H7 (cell line): ENCODE measurements around the gene TRIM14. TPM values are rescaled to one million over a fixed set of nuclear protein-coding genes. Genes with fewer than 3 reads are reported as not detected.

Experiments used
- DNase-seq: peaks from one replicate; pipeline ENCODE4 v3.0.0; 2012
- H3K27me3 ChIP-seq: 2 replicates; pipeline ENCODE4 v1.6.0; 2011; ENCODE audit warnings: mild to moderate bottlenecking, low read length; ENCODE audit not compliant: control insufficient read depth, insufficient read depth
- H3K36me3 ChIP-seq: replicated peaks from 2 replicates; pipeline ENCODE4 v1.5.1; 2011; ENCODE audit warnings: low read length; ENCODE audit not compliant: control insufficient read depth, insufficient read depth
- H3K4me3 ChIP-seq: 2 replicates; pipeline ENCODE4 v1.5.1; 2011; ENCODE audit warnings: low read depth, mild to moderate bottlenecking, control low read depth, low read length, moderate library complexity; ENCODE audit not compliant: insufficient read depth
- total RNA-seq: library from RNA; depleted of rRNA; stranded (reverse); fragments of >200 nt; shearing (Covaris generic); gene quantifications from 2 replicates; pipeline ENCODE4 v1.2.3, GENCODE V29; 2014

TRIM14 gene
- total RNA-seq, 1 experiment from 2014 or later, result 3.8 TPM

DNA sequence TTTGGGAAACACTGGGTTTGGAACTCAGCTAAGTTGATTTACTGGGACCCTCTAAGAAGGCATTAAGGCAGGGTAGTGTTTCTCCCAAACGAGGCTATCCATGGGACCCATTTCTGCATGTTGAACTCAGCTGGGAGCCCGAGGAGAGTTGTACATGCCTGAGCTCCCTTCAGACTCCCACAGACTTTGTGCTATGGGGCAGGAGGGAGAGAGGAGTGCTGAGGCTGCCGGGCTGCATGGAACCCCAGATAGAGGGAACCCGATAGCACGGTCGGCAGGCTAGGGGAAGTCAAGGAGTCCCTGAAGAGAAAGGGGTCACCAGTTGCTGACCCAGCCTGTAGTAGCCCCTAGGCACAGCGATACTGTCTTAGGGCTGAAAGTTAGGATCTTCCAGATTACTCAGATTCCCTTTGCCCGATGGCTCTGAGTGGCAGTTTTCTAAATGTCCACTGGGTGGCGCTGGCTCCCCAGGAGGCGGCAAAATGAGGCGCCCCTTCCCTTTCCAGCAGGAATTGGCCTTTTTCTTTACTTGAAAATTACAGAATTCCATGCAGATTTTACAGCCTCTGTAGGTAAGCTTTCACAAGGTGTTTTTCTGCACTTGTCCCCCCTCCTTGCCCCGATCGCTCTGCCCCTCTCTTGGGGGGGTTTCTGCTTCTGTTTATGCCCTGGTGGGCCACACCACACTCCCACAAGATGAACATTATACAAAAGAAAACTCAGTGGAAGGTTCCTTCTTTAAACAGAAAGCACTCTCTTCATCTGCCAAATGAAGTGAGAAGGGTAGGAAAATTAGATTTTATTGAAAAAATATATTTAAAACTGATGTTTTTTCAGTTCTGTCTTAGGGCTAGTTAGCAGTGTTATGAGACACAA lies 44.7 kb downstream of the TRIM14 start:
- Histone ChIP-seq H3K27me3 (no peaks in the 10 kb centered on the region), H3K36me3 (peaks cover 1% of the 10 kb centered on the region; the same call in 1 of the 2 replicates), H3K4me3 (no peak overlapping the region)
- DNase-seq, result peak; percentile 80

DNA sequence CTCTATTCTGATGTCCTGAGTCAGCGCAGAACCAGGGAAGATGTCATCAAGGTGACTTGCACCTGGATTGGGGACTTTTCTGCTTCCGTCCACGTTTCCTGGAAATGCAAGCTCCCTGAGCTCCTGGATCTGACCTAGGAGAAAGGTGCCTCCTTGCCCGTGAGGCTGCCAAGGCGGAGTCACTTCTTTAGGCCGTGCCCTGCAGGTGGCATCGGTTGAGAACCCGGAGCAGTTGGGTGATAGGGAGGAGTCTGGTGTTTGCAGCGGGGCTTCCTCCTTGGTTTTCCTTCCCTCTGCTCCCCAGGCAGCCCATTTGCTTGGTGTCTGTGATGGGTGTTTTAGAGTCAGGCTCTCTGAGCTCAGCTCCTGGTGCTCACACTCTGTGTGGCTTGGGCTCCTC lies 47.3 kb downstream of the TRIM14 start:
- Histone ChIP-seq H3K27me3 (no peaks in the 10 kb centered on the region), H3K4me3 (no peak overlapping the region), H3K36me3 (no peaks in the 10 kb centered on the region; the same call in 1 of the 2 replicates)
- no peak for DNase-seq

DNA sequence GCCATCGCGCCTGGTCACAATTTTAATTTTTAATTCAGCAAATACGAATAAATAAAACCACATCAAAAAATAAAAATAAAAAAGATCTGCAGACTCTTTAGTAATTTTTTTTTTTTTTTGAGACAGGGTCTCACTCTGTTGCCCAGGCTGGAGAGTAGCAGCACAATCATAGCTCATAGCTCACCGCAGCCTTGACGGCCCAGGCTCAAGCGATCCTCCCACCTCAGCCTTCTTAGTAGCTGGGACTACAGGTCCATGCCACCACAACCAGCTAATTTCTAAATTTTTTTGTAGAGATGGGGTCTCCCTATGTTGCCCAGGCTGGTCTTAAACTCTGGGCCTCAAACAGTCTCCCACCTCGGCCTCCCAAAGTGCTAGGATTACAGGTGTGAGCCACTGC lies 48.3 kb downstream of the TRIM14 start:
- H3K27me3 ChIP-seq, result no peaks in the 10 kb centered on the region
- no peaks in the 10 kb centered on the region; the same call in 1 of the 2 replicates for H3K36me3 ChIP-seq
- DNase-seq, result no peak
- no peak overlapping the region for H3K4me3 ChIP-seq

DNA sequence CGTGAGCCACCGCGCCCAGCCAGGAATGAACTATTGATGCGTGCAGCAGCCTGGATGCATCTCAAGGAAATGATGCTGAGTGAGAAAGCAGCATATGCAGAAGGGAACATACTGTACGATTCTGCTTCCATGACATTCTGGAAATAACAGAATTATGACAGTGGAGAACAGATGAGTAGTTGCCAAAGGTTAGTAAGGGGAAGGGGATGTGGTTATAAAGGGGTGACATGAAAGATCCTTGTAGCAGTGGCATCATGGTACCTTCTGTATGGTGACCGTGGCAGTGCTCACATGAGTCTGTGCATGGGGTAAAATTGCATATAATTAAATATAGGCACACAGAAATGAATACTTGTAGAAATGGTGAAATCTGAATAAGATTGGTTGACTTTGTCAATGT lies 49.5 kb downstream of the TRIM14 start:
- peaks cover under 1% of the 10 kb centered on the region; the same call in 1 of the 2 replicates for H3K36me3 ChIP-seq
- no peaks in the 10 kb centered on the region for H3K27me3 ChIP-seq
- no peak overlapping the region for H3K4me3 ChIP-seq
- no peak for DNase-seq

DNA sequence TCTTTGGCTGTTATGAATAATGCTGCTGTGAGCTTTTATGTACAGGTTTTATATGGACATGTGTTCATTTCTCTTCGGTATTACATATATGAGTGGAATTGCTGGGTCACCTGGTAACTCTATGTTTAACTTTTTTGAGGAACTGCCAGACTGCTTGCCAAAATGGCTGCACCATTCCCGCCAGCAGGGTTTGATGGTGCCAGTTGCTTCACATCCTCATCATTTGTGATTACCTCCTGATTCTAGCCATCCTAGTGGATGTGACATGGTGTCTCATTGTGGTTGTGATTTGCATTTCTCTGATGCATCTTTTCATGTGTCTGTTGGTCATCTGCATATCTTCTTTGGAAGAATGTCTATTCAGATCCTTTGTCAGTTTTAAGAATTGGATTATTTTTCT lies 51.8 kb downstream of the TRIM14 start:
- Histone ChIP-seq H3K36me3 (peaks cover 2% of the 10 kb centered on the region), H3K4me3 (no peak overlapping the region), H3K27me3 (no peaks in the 10 kb centered on the region)
- no peak for DNase-seq

DNA sequence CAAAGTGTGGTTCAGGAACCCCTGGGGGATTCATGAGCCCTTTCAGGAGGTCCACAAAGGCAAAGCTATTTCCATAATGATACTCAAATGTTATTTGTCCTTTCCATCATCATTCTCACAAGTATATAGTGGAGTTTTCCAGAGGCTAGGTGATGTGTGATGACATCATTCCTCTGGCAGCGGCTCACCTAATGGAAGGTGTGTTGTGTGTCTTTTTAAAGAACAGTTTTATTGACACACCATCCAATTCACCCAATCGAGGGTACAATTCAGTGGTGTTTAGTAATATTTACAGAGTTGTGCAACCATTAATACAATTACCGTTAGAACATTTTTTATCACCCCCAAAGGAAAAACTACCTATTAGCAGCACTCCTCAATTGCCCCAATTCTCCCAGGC lies 52.8 kb downstream of the TRIM14 start:
- H3K4me3 ChIP-seq, result no peak overlapping the region
- DNase-seq, result no peak
- no peaks in the 10 kb centered on the region for H3K27me3 ChIP-seq
- H3K36me3 ChIP-seq, result peaks cover 4% of the 10 kb centered on the region

DNA sequence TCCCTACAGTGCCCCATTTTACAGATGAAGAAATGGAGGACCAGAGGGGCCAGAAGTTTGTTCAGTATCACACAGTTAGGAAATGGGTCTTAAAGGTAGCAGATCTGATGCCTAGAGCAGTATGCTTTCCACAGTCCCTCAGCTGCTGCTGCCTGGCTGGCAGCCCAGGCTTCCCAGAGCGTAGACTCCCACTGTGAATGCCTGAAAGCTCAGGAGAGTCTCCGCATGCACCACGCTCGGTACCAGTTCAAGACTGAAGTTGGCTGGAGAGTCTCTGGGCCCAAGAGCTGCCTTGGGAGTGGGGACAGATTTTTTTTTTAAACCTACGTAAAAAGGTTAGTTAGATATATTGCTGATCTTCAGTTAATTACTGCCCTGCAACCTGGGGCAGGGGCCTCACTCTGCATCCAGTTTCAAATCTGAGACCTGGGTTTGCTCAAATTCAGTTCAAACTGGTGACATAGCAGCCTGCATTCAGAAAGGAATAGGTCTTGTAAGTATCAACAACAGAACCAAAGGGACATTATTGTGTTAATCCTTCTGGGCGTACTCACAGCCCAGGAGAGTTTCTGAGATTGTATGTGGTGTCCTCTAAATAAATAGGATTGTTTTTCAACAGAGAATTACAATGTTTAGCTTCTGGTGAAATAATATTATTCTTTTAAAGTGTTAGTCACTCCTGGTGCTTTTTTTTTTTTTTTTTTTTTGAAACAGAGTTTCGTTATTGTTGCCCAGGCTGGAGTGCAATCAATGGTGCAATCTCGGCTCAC lies 54.2 kb downstream of the TRIM14 start:
- Histone ChIP-seq H3K4me3 (no peak overlapping the region), H3K36me3 (peaks cover 7% of the 10 kb centered on the region), H3K27me3 (no peaks in the 10 kb centered on the region)
- DNase-seq, result no peak

DNA sequence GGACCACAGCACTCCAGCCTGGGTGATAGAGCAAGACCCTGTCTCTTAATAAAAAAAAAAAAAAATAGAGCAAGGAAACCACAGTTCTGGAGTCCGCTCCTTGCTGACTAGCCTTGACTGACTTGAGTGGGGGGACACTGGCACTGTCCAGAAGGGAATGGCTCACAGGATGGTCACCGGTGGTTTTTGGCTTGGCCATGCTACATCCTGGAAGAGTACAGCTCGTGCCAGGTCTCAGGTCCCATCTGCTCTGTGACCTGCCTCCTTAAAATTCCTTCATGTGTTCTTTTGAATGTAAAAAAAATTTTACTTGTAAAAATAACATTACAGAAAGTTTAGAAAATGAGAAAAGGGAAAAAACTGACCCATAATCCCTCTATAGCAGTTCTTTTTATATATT lies 56.9 kb downstream of the TRIM14 start:
- Histone ChIP-seq H3K27me3 (no peaks in the 10 kb centered on the region), H3K36me3 (peaks cover 7% of the 10 kb centered on the region), H3K4me3 (no peak overlapping the region)
- no peak for DNase-seq

DNA sequence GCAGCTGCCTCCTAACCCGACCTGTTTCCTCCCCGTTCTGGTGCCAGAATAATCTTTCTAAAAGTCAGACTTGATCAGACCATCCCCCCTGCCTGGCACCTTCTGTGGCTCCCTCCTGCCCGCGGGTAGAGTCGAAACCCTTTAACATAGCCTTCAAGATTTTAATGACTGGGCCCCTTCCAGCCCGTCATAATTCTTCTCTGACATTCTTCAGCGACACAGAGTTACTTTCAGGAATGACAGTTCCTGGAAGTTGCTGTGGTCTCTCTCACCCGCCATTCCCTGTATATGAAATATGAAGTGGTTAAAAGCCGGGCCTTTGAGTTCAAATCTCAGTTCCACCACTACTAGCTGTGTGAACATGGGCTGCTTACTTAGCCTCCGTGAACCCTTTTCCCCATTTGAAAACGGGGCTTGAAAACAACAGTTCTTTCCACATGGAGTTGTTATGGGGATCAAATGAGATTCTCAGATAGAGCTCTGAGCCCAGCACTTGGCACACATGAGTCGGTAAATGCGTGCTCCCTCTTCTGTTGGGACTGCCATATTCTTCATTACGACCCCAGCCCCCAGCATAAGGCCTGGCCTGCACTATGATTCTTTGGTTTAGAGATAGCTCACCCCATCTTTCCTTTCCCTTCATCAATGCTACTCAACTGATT lies 61.8 kb downstream of the TRIM14 start:
- Histone ChIP-seq H3K36me3 (peaks cover 5% of the 10 kb centered on the region), H3K27me3 (no peaks in the 10 kb centered on the region), H3K4me3 (peak overlapping the region; percentile 75)
- no peak for DNase-seq

DNA sequence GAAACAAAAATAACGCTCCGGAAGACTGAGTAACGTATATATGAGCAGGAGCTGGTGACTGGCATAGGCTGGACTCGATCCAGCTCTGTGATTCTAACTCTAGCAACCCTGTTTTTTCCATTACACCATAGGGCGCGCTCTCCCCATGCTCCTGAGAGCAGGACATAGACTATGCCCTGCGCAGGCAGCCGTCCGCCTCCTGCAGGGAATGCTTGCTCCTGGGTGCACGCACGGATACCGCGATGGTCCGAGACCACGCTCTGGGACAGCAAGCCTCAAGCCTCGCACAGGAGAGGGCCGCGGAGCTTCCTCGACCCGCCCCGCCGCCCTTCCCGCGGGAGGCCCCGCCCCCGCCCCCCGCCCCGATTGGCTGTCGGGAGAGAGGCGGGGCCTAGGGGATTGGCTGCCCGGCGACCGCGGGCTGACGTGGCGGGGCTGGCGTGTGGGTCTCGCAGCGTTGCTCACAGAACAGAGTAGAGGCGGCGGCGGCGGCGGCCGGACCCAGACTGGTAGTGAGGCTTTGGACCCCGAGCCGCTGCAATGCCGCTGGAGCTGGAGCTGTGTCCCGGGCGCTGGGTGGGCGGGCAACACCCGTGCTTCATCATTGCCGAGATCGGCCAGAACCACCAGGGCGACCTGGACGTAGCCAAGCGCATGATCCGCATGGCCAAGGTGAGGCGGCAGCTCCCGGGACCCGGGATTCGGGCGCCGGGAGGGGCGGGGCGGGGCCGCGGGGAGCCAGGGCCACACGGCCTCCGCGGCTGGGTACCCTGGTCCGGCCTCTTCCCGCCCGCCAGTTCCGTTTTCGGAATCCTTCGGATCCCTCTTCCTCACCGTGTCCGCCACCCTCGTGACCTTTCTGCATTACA lies 62.5 kb downstream of the TRIM14 start, which contains the start of gene NANS:
NANS (plus strand) TSS at position 464 of the 869 bp plus-strand sequence; CDS start at position 541, 77 bp downstream.
- peak within 1 kb of the TSS; percentile 75 for H3K4me3 ChIP-seq
- peaks cover 3% of the 10 kb centered on the region for H3K36me3 ChIP-seq
- no peaks in the 10 kb centered on the region for H3K27me3 ChIP-seq
- peak; percentile 99 for DNase-seq

DNA sequence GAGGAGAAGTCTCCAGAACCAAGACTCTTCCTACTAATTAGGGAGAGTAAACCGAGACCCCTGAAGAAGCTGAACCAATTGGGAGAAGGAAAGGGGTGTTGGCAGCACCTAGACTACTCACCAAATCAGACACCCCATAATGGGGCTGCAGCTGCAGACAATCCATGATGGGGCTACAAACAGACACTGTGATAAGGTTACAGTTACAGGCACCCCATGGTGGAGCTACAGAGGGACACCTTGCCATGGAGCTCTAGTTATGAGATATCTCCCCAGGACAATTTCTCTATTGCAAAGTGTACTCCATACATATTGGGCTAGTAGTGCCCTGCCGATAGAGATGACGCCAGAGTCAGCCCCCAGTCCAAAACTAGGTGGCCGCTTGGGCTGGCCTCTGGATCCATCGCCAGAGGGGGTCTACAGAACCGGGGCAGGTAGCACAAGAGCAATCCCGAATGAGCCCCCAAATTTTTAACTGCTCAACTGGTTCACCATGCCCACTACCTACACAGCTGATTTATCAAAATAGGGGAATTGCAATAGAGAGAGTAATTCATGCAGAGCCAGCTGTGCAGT lies 64.6 kb downstream of the TRIM14 start:
- Histone ChIP-seq H3K4me3 (no peak overlapping the region), H3K36me3 (no peaks in the 10 kb centered on the region), H3K27me3 (no peaks in the 10 kb centered on the region)
- DNase-seq, result no peak

DNA sequence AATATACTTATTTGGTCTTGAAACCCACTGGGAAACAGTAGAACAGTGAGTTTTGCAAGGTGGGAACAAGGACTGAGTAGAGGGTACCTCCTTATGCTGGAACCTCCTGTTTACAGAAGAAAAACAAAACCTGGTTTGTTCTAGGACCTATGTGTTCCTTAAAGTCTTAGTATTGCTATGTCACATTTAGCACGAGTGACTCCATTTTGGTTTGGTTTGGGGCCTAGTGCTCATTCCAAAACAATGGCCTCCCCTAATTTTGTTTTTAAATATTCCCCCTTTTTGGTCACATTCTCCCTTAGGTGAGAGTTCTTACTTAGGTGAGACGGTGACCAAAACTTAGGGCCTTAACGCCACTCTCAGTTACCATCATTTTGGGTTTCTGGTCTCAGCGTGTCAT lies 68.7 kb downstream of the TRIM14 start:
- H3K4me3 ChIP-seq, result no peak overlapping the region
- no peaks in the 10 kb centered on the region for H3K27me3 ChIP-seq
- DNase-seq, result no peak
- no peaks in the 10 kb centered on the region for H3K36me3 ChIP-seq

DNA sequence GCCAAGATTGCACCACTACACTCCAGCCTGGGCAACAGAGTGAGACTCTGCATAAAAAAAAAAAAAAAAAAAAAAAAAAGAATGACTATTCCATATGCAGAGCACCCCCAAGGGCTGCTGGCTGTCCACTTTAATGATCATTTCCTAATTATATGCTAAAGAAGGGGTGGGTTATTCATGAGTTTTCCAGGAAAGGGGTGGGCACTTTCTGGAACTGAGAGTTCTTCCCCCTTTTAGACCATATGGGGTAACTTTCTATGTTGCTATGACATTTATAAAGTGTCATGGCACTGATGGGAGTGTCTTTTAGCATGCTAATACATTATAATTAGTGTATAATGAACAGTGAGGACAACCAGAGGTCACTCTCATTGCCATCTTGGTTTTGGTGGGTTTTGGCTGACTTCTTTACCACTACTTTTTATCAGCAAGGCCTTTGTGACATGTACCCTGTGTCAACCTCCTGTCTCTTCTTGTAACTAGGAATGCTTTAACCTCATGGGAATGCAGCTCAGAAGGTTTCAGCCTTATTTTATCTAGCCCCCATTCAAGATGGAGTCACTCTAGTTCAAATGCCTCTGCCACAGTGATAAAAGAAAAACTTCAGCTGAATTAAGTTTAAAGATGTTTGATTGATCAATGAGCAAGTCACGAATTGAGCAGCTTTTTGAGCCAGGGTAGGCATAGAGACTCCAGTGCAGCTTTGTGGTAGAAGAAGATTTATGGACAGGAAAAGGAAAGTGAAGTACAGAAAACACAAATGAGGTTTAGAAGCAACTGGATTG lies 69.5 kb downstream of the TRIM14 start:
- no peak for DNase-seq
- H3K36me3 ChIP-seq, result no peaks in the 10 kb centered on the region

More for the DNA sequence above, 69.5 kb downstream of the TRIM14 start:
- H3K4me3 ChIP-seq, result no peak overlapping the region
- H3K27me3 ChIP-seq, result no peaks in the 10 kb centered on the region
